ENCODE measurements around the gene SCUBE2. TPM values are rescaled to one million over a fixed set of nuclear protein-coding genes. Genes with fewer than 3 reads are reported as not detected.

SCUBE2 gene
- total RNA-seq, 1 experiment from 2014 or later, result 0.18 TPM

DNA sequence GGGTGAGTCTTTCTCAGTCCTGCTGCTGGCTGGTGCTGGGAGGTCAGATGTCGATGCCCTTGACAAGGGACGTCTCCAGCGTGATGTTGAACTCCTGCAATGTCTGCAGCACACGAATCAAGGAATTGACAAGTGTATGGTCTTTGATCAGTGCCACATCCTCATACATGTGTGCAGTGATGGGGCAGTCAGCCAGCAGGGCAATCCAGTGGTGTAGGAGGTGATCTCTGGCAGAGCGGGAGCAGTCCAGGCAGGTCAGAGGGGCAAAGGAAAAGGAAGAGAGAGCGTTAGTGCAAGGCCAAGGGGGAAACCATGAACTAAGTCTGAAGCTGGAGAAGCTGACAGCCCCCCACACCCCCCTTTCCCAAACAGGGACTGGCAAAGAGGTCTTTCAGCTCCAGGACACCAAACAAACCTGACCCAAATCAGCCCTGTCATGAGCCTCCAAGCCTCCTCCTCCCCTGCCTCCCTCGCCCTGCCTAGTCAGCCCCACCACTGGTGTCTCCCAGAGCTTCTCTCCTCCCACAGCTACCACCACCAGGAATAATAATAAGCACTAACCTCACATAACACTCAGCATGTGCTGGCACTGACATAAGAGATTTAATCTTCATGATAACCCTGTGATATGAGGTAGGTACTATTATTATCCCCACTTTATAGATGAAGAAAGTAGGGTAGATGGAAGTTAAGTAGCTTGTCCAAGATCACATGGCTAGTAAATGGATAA lies 48.4 kb upstream of the SCUBE2 start:
- H3K9ac ChIP-seq (ENCODE audit: low read length), result peak overlapping the region; percentile 16; the same call in 1 of the 2 replicates
- no peak overlapping the region for H3K4me3 ChIP-seq (ENCODE audit: low read length)
- H3F3A ChIP-seq (ENCODE audit: low read length, unreplicated experiment), result no peaks in the 10 kb centered on the region
- H4K20me1 ChIP-seq (ENCODE audit: low read length), result 0 out of 2 replicates have a peak, but pooled peaks cover 8% of the 10 kb centered on the region
- ATAC-seq, result no peak
- DNase-seq, result no peak
- H3K27ac ChIP-seq (ENCODE audit: low read length), result peak overlapping the region; percentile 65
- no peaks in the 10 kb centered on the region for H3K9me2 ChIP-seq (replicated peaks; ENCODE audit: low read length)
- H3K4me2 ChIP-seq (ENCODE audit: low read length), result peak overlapping the region; percentile 4; the same call in 1 of the 2 replicates
- no peak overlapping the region for H2AFZ ChIP-seq (ENCODE audit: low read length)
- ChIA-PET CTCF (interaction anchor here (0.5 kb wide), 1 partner anchor 224 kb away, joined by 5 read pairs; no protein-coding TSS in a partner anchor), POLR2A (ENCODE audit: unreplicated experiment) (no interaction called here)
- BruUV-seq (replicated peaks), result no TSS peak
- H3K79me2 ChIP-seq (ENCODE audit: low read length), result no peaks in the 10 kb centered on the region
- no peaks in the 10 kb centered on the region for H3K27me3 ChIP-seq (ENCODE audit: low read length)
- intact Hi-C loops (cut with micrococcal nuclease), result loop anchor here (5.0 kb wide), 2 partner anchors 177 to 227 kb away; partner anchors contain the start of genes AKIP1 and TMEM9B
- TF ChIP-seq, protein P1, sequence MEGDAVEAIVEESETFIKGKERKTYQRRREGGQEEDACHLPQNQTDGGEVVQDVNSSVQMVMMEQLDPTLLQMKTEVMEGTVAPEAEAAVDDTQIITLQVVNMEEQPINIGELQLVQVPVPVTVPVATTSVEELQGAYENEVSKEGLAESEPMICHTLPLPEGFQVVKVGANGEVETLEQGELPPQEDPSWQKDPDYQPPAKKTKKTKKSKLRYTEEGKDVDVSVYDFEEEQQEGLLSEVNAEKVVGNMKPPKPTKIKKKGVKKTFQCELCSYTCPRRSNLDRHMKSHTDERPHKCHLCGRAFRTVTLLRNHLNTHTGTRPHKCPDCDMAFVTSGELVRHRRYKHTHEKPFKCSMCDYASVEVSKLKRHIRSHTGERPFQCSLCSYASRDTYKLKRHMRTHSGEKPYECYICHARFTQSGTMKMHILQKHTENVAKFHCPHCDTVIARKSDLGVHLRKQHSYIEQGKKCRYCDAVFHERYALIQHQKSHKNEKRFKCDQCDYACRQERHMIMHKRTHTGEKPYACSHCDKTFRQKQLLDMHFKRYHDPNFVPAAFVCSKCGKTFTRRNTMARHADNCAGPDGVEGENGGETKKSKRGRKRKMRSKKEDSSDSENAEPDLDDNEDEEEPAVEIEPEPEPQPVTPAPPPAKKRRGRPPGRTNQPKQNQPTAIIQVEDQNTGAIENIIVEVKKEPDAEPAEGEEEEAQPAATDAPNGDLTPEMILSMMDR (conservative IDR thresholded peaks at IDR 0.05; ENCODE audit: low read depth, low read length), result no peak
- no peak for TF ChIP-seq EZH2 (IDR thresholded peaks at IDR 0.05; ENCODE audit: low read length, unreplicated experiment)
- TF ChIP-seq EZH2phosphoT487 (IDR thresholded peaks at IDR 0.05; ENCODE audit: borderline replicate concordance, low read length), result no peak
- H3K9me3 ChIP-seq (ENCODE audit: low read length), result no peaks in the 10 kb centered on the region
- peaks cover 20% of the 10 kb centered on the region for H3K36me3 ChIP-seq (ENCODE audit: low read depth, low read length)
- H3K4me1 ChIP-seq (ENCODE audit: insufficient read depth, low read length), result peaks cover 30% of the 10 kb centered on the region

DNA sequence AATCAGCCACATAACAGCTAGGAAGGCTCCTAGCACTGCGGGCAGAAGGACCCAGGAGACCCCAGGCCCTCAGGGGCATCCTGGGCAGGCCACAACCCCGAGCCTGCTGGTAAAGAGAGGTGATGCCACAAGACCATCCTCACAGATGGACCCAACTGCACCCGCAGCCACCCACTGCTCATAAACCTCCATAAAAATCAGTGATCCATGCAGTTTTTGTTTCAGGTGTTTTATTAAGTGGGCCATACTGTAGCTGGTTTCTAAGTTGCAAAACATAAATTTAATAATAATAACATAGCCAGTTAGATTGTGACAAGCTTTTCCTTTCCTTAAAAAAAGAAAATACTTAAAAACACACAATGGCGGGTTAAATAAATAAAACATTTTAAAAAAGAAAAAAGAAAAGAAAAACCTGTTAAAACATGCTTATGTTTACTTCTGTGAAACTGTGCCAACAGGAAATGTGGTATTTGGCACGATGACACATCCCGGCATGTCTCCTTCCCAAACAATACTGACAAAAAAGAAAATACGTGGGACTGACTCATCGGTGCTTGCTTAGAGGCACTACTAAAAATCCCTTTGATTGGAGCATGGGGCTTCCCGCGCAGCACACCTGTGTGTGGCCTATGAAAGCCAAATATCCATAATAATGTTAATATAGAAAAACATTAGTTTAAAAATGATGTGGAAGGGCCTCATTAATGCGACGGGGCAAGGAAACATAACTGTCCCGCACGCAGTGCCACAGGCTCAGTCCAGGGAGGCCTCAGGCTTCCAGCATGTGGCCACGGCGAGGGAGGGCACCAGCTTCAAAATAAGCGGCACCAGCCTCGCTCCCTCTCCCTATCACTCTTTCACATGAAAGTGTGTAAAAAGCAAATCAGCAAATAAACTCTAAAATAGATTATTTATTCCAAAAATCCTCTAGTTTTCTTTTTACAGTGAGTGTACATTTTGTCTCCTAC lies 47.5 kb upstream of the SCUBE2 start:
- no peaks in the 10 kb centered on the region for H3K79me2 ChIP-seq (ENCODE audit: low read length)
- POLR2A ChIA-PET (ENCODE audit: unreplicated experiment), result no interaction called here
- H4K20me1 ChIP-seq (ENCODE audit: low read length), result 0 out of 2 replicates have a peak, but pooled peaks cover 8% of the 10 kb centered on the region
- CTCF ChIA-PET, result interaction anchor here (0.6 to 1.7 kb wide), 2 partner anchors 123 to 124 kb away, joined by 3 to 20 read pairs; no protein-coding TSS in a partner anchor
- H3F3A ChIP-seq (ENCODE audit: low read length, unreplicated experiment), result no peaks in the 10 kb centered on the region
- BruUV-seq (replicated peaks), result no TSS peak
- peaks cover 27% of the 10 kb centered on the region for H3K4me1 ChIP-seq (ENCODE audit: insufficient read depth, low read length)
- ATAC-seq (peak; percentile 91), DNase-seq (peak; percentile 97)
- H3K36me3 ChIP-seq (ENCODE audit: low read depth, low read length), result peaks cover 15% of the 10 kb centered on the region; the same call in 1 of the 2 replicates
- TF ChIP-seq, protein P1 (conservative IDR thresholded peaks at IDR 0.05; ENCODE audit: low read depth, low read length), result no peak
- no peak for TF ChIP-seq EZH2 (IDR thresholded peaks at IDR 0.05; ENCODE audit: low read length, unreplicated experiment)
- no peak for TF ChIP-seq EZH2phosphoT487 (IDR thresholded peaks at IDR 0.05; ENCODE audit: borderline replicate concordance, low read length)
- H3K9ac ChIP-seq (ENCODE audit: low read length), result peak overlapping the region; percentile 16; the same call in 1 of the 2 replicates
- H3K27me3 ChIP-seq (ENCODE audit: low read length), result no peaks in the 10 kb centered on the region
- intact Hi-C loops (cut with micrococcal nuclease), result loop anchor here (5.0 kb wide), 2 partner anchors 177 to 227 kb away; partner anchors contain the start of genes AKIP1 and TMEM9B
- no peaks in the 10 kb centered on the region for H3K9me3 ChIP-seq (ENCODE audit: low read length)
- H3K4me2 ChIP-seq (ENCODE audit: low read length), result peak overlapping the region; percentile 35
- H3K27ac ChIP-seq (ENCODE audit: low read length), result peak overlapping the region; percentile 65
- H3K4me3 ChIP-seq (ENCODE audit: low read length), result no peak overlapping the region
- H2AFZ ChIP-seq (ENCODE audit: low read length), result no peak overlapping the region
- no peaks in the 10 kb centered on the region for H3K9me2 ChIP-seq (replicated peaks; ENCODE audit: low read length)

All from PC-3 (cell line).